GM12864 (cell line): ENCODE data around the gene POU3F3.

Experiments
- DNase-seq: peaks from one replicate; pipeline ENCODE4 v3.0.0-alpha.2; 2011; ENCODE audit warnings: low read depth
- H3K4me3 ChIP-seq: 2 replicates; pipeline ENCODE4 v1.5.1; 2011; ENCODE audit warnings: mild to moderate bottlenecking, low read depth, low read length, control low read depth
- TF ChIP-seq, protein P1 (sequence below): IDR thresholded peaks from 2 replicates; pipeline ENCODE4 v1.5.1; 2011; ENCODE audit warnings: low read depth, mild to moderate bottlenecking, moderate library complexity, low read length, control low read depth, inconsistent platforms; ENCODE audit errors: missing control alignments

The POU3F3 gene

DNA sequence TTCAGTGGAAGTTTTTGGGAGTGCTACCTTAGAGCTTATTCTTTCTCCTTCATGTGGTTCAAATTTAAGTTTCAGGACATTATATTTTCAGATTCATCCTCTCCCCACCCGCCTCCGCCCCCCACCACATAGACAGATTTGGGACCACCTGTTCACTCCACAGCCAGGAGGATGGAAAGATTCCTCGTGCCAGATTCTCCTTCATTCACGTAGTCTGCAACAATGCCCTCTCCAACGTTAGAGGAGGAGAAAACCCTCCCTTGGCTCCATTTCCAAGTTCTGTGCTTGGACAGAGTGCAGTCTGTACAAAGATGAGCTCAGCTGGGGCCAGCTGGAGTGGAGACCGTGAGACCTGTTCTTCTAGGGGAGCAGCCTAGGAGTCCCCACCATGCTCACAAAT, 26.2 kb downstream of the POU3F3 start:
- TF ChIP-seq, protein P1, sequence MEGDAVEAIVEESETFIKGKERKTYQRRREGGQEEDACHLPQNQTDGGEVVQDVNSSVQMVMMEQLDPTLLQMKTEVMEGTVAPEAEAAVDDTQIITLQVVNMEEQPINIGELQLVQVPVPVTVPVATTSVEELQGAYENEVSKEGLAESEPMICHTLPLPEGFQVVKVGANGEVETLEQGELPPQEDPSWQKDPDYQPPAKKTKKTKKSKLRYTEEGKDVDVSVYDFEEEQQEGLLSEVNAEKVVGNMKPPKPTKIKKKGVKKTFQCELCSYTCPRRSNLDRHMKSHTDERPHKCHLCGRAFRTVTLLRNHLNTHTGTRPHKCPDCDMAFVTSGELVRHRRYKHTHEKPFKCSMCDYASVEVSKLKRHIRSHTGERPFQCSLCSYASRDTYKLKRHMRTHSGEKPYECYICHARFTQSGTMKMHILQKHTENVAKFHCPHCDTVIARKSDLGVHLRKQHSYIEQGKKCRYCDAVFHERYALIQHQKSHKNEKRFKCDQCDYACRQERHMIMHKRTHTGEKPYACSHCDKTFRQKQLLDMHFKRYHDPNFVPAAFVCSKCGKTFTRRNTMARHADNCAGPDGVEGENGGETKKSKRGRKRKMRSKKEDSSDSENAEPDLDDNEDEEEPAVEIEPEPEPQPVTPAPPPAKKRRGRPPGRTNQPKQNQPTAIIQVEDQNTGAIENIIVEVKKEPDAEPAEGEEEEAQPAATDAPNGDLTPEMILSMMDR, result no peak
- no peak overlapping the region for H3K4me3 ChIP-seq
- no peak for DNase-seq

DNA sequence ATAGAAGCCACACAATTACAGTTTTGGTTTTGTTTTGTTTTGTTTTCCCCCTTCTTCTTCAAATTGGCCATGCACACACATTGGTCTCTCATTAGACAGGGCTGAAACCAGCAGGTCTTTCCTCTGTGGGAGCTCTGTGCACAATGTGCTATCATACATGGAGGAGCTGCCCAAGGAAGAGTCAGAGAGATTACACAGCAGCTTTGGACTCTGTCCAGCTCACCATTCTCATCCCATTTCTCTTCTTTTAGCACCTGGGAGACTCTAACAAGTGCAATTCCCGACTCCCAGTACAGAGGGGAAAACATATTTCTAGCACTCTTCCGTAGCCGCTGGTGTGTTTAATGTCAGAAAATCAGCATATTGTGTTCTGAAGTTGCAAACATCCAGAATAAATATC, 29.4 kb downstream of the POU3F3 start:
- H3K4me3 ChIP-seq, result no peak overlapping the region
- TF ChIP-seq, protein P1, result no peak
- DNase-seq, result no peak

GRCh38 chr2:104885119-104885782, 31.3 kb downstream of the POU3F3 start:
- DNase-seq, result no peak
- TF ChIP-seq, protein P1, result no peak
- H3K4me3 ChIP-seq, result no peak overlapping the region

GRCh38 chr2:104887676-104888075, 33.8 kb downstream of the POU3F3 start:
- TF ChIP-seq, protein P1, result no peak
- no peak for DNase-seq

GRCh38 chr2:104888489-104889258, 34.8 kb downstream of the POU3F3 start:
- DNase-seq, result no peak
- no peak overlapping the region for H3K4me3 ChIP-seq
- TF ChIP-seq, protein P1, result no peak

More at GRCh38 chr2:104887676-104888075, 33.8 kb downstream of the POU3F3 start:
- no peak overlapping the region for H3K4me3 ChIP-seq

- no peak for DNase-seq
- TF ChIP-seq, protein P1, result no peak
- no peak overlapping the region for H3K4me3 ChIP-seq
Measured at GRCh38 chr2:104889291-104889959, 35.5 kb downstream of the POU3F3 start.
